ENCODE data around the gene FOXE1.

FOXE1 gene

GRCh38 chr9:97861148-97861475 is 8.1 kb downstream of the FOXE1 start:
- no peak for TF ChIP-seq CTCF (IDR thresholded peaks at IDR 0.05)
- DNase-seq (ENCODE audit: low spot score): no peak
- Histone ChIP-seq H3K4me3 (no peak overlapping the region), H3K27ac (no peak overlapping the region)

GRCh38 chr9:97863314-97863713 is 10.3 kb downstream of the FOXE1 start:
- no peak overlapping the region for H3K4me3 ChIP-seq
- no peak for TF ChIP-seq CTCF (IDR thresholded peaks at IDR 0.05)
- no peak for DNase-seq (ENCODE audit: low spot score)
- no peak overlapping the region for H3K27ac ChIP-seq

DNA sequence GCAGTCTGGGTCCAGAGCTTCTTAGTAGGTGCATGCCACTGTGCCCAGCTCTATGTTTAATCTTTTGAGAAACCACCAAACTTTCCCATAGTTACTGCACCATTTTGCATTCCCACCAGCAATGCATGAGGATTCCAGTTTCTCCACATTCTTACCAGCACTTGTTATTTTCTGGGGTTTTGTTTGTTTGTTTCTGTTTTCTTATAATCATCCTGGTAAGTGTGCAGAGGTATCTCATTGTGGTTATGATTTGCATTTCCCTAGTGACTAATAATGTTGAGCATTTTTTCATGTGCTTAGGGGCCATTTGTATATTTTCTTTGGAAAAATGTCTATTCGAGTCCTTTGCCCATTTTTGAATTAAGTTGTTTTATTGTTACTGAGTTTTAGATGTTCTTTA is 11.4 kb downstream of the FOXE1 start:
- no peak for TF ChIP-seq CTCF (IDR thresholded peaks at IDR 0.05)
- no peak for DNase-seq (ENCODE audit: low spot score)
- Histone ChIP-seq H3K27ac (no peak overlapping the region), H3K4me3 (no peak overlapping the region)

- Histone ChIP-seq H3K27ac (no peak overlapping the region), H3K4me3 (no peak overlapping the region)
- TF ChIP-seq CTCF (IDR thresholded peaks at IDR 0.05): no peak
- no peak for DNase-seq (ENCODE audit: low spot score)
Measured at GRCh38 chr9:97866300-97866699, 13.3 kb downstream of the FOXE1 start.

GRCh38 chr9:97866848-97867247 is 13.8 kb downstream of the FOXE1 start:
- no peak for TF ChIP-seq CTCF (IDR thresholded peaks at IDR 0.05)
- H3K4me3 ChIP-seq: no peak overlapping the region
- DNase-seq (ENCODE audit: low spot score): no peak
- H3K27ac ChIP-seq: no peak overlapping the region

GRCh38 chr9:97868859-97869258 is 15.8 kb downstream of the FOXE1 start:
- DNase-seq (ENCODE audit: low spot score): no peak
- H3K4me3 ChIP-seq: no peak overlapping the region
- no peak overlapping the region for H3K27ac ChIP-seq
- TF ChIP-seq CTCF (IDR thresholded peaks at IDR 0.05): no peak

DNA sequence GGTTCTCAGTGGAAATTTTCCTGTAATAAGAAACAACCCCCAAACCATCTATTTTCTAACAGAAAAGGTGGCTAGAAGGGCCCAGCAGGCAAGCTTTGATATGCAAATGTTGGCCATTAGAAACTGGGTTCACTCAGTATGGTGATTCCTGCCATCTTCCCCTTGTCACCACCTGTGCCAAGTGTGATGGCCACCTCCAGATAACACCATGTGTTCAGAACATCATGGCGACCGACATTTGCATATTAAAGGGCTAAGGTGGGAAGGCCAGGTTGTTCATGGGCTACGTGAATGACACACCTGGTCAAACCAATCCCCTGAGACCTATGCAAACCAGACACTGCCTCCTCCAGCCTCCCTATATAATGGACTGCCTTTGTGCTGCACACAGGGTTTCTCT is 20.4 kb downstream of the FOXE1 start:
- Histone ChIP-seq H3K27ac (no peak overlapping the region), H3K4me3 (no peak overlapping the region)
- no peak for DNase-seq (ENCODE audit: low spot score)
- no peak for TF ChIP-seq CTCF (IDR thresholded peaks at IDR 0.05)

Data from coronary artery (tissue), 2 donors.